Caco-2 (cell line): ENCODE measurements around the gene FAM118A. TPM values are rescaled to one million over a fixed set of nuclear protein-coding genes. Genes with fewer than 3 reads are reported as not detected.

ENCODE experiments used
- BruUV-seq: library from RNA; stranded (reverse); fragments of 400-500 nt; replicated peaks from 2 replicates; lab custom pipeline; 2021; lab: Mats Ljungman, UMichigan
- CTCF ChIA-PET: fragments of 300-600 bp; sonication (Branson Sonifier 250); formaldehyde crosslinking; loops from one replicate; lab custom pipeline; 2022; ENCODE audit warnings: antibody characterized with exemption; lab: Charles Lee
- POLR2A ChIA-PET: fragments of 300-600 bp; sonication (Branson Sonifier 250); formaldehyde crosslinking; loops from one replicate; lab custom pipeline; 2022; ENCODE audit warnings: antibody characterized with exemption; lab: Charles Lee
- DNase-seq, 2 experiments: peaks; one replicate each; pipeline versions ENCODE4 v3.0.0 to v3.0.0-alpha.2; 2020 to 2022
- H3K27me3 ChIP-seq: replicated peaks from 2 replicates; pipeline ENCODE4 v1.6.0; 2011; ENCODE audit warnings: low read length; ENCODE audit not compliant: control insufficient read depth, insufficient read depth
- H3K36me3 ChIP-seq: 2 replicates; pipeline ENCODE4 v1.5.1; 2011; ENCODE audit warnings: low read length; ENCODE audit not compliant: control insufficient read depth, insufficient read depth
- H3K4me1 ChIP-seq: fragments of 250-450 bp; sonication (Bioruptor Pico); 2 replicates; pipeline ENCODE4 v1.5.1; 2020; ENCODE audit warnings: mild to moderate bottlenecking
- H3K4me3 ChIP-seq: 2 replicates; pipeline ENCODE4 v1.5.1; 2011; ENCODE audit warnings: low read depth, mild to moderate bottlenecking, control low read depth, low read length
- H3K9me3 ChIP-seq: fragments of 250-450 bp; sonication (Bioruptor Pico); 2 replicates; pipeline ENCODE4 v1.5.1; 2020; ENCODE audit warnings: mild to moderate bottlenecking, moderate library complexity
- H3K27ac Mint-ChIP-seq: one replicate; pipeline ENCODE4 v1.8.0; 2022; ENCODE audit warnings: mixed read lengths; ENCODE audit not compliant: unreplicated experiment
- H3K27me3 Mint-ChIP-seq: one replicate; pipeline ENCODE4 v1.8.0; 2022; ENCODE audit warnings: mixed read lengths; ENCODE audit not compliant: insufficient read depth, unreplicated experiment
- H3K36me3 Mint-ChIP-seq: one replicate; pipeline ENCODE4 v1.8.0; 2022; ENCODE audit warnings: mild to moderate bottlenecking, mixed read lengths; ENCODE audit not compliant: insufficient read depth, unreplicated experiment
- H3K4me1 Mint-ChIP-seq: one replicate; pipeline ENCODE4 v1.8.0; 2022; ENCODE audit warnings: low read depth, mixed read lengths; ENCODE audit not compliant: unreplicated experiment
- H3K4me3 Mint-ChIP-seq: one replicate; pipeline ENCODE4 v1.8.0; 2022; ENCODE audit warnings: mild to moderate bottlenecking, moderate library complexity, mixed read lengths; ENCODE audit not compliant: unreplicated experiment
- H3K9me3 Mint-ChIP-seq: one replicate; pipeline ENCODE4 v1.8.0; 2022; ENCODE audit warnings: mixed read lengths; ENCODE audit not compliant: unreplicated experiment
- CTCF ChIP-seq, 2 experiments: fragments of 200-600 bp in 1 of 2; IDR thresholded peaks; 1 replicate in 1 of 2; 2 replicates in 1 of 2; pipeline versions ENCODE4 v1.5.1 to v1.8.0; 2011 to 2022; ENCODE audit warnings: antibody characterized with exemption in 1 of 2, control low read depth in 1 of 2, inconsistent platforms in 1 of 2, low read depth in 1 of 2, low read length in 1 of 2, mild to moderate bottlenecking in 1 of 2, moderate library complexity in 1 of 2; ENCODE audit not compliant: insufficient read depth in 1 of 2, severe bottlenecking in 1 of 2, unreplicated experiment in 1 of 2
- intact Hi-C: fragments of 100-400 bp; cut with micrococcal nuclease; formaldehyde crosslinking; loops from one replicate; pipeline ENCODE4 v1.10.0; 2022; ENCODE audit not compliant: unreplicated experiment
- total RNA-seq: library from RNA; stranded (reverse); gene quantifications from 2 replicates; pipeline ENCODE4 v1.2.3, GENCODE V29; 2022

The FAM118A gene
- total RNA-seq, 1 experiment from 2014 or later, result 120 TPM

- Mint-ChIP-seq H3K4me1 (no peaks in the 10 kb centered on the region), H3K9me3 (no peaks in the 10 kb centered on the region), H3K36me3 (peaks cover 64% of the 10 kb centered on the region), H3K27ac (no peak overlapping the region), H3K4me3 (no peak overlapping the region), H3K27me3 (no peaks in the 10 kb centered on the region)
- POLR2A ChIA-PET, result no interaction called here
- no peak for TF ChIP-seq CTCF (IDR thresholded peaks at IDR 0.05; ENCODE audit: insufficient read depth in 1 of 2, low read depth in 1 of 2, low read length in 1 of 2, severe bottlenecking in 1 of 2, unreplicated experiment in 1 of 2)
- DNase-seq, result no peak
- Histone ChIP-seq H3K4me1 (no peaks in the 10 kb centered on the region), H3K36me3 (no peaks in the 10 kb centered on the region), H3K4me3 (no peak overlapping the region), H3K9me3 (no peaks in the 10 kb centered on the region), H3K27me3 (no peaks in the 10 kb centered on the region)
- intact Hi-C loops, result no loop called here
- CTCF ChIA-PET, result interaction anchor here (0.5 kb wide), 1 partner anchor 70 kb away, joined by 3 read pairs; no protein-coding TSS in a partner anchor
- BruUV-seq, result no TSS peak
These were observed 30.6 kb downstream of the FAM118A start for GRCh38 chr22:45340323-45340722.

- TSS peak; percentile 31 for BruUV-seq
- no peak overlapping the region for H3K27ac Mint-ChIP-seq
These were observed 31.8 kb downstream of the FAM118A start for GRCh38 chr22:45341498-45341897.

GRCh38 chr22:45343143-45343542, 33.4 kb downstream of the FAM118A start:
- no peaks in the 10 kb centered on the region for H3K4me1 ChIP-seq
- H3K9me3 ChIP-seq, result no peaks in the 10 kb centered on the region
- Mint-ChIP-seq H3K9me3 (no peaks in the 10 kb centered on the region), H3K27me3 (no peaks in the 10 kb centered on the region), H3K4me1 (no peaks in the 10 kb centered on the region), H3K27ac (no peak overlapping the region), H3K4me3 (no peak overlapping the region), H3K36me3 (peaks cover 44% of the 10 kb centered on the region)
- ChIA-PET CTCF (no interaction called here), POLR2A (no interaction called here)
- no TSS peak for BruUV-seq
- H3K4me3 ChIP-seq, result no peak overlapping the region
- no peak for DNase-seq
- TF ChIP-seq CTCF (IDR thresholded peaks at IDR 0.05; ENCODE audit: insufficient read depth in 1 of 2, low read depth in 1 of 2, low read length in 1 of 2, severe bottlenecking in 1 of 2, unreplicated experiment in 1 of 2), result no peak
- intact Hi-C loops, result no loop called here
- H3K36me3 ChIP-seq, result no peaks in the 10 kb centered on the region
- no peaks in the 10 kb centered on the region for H3K27me3 ChIP-seq

More at GRCh38 chr22:45341498-45341897, 31.8 kb downstream of the FAM118A start:
- TF ChIP-seq CTCF (IDR thresholded peaks at IDR 0.05; ENCODE audit: insufficient read depth in 1 of 2, low read depth in 1 of 2, low read length in 1 of 2, severe bottlenecking in 1 of 2, unreplicated experiment in 1 of 2), result no peak
- no peaks in the 10 kb centered on the region for H3K9me3 Mint-ChIP-seq
- no peaks in the 10 kb centered on the region for H3K4me1 Mint-ChIP-seq
- no peaks in the 10 kb centered on the region for H3K27me3 Mint-ChIP-seq
- Histone ChIP-seq H3K4me3 (no peak overlapping the region), H3K27me3 (no peaks in the 10 kb centered on the region), H3K9me3 (no peaks in the 10 kb centered on the region), H3K36me3 (no peaks in the 10 kb centered on the region), H3K4me1 (no peaks in the 10 kb centered on the region)
- POLR2A ChIA-PET, result no interaction called here
- intact Hi-C loops, result no loop called here
- no peak for DNase-seq
- H3K4me3 Mint-ChIP-seq, result no peak overlapping the region
- CTCF ChIA-PET, result no interaction called here
- peaks cover 61% of the 10 kb centered on the region for H3K36me3 Mint-ChIP-seq
